ENCODE measurements around the gene ZNF350. TPM values are rescaled to one million over a fixed set of nuclear protein-coding genes. Genes with fewer than 3 reads are reported as not detected.

Gene ZNF350
- total RNA-seq, 2 donors from 2014 or later = 31.3 to 34.6 TPM

GRCh38 chr19:51926784-51927741, 59.6 kb downstream of the ZNF350 start, which contains the start of gene ZNF613:
ZNF613 (plus strand) TSS chr19:51927472; CDS start chr19:51936221, 8,749 bp downstream.
- Histone ChIP-seq H3K4me3 (peak within 1 kb of the TSS; percentile 56 to 62), H3K27me3 (replicated peaks; ENCODE audit: insufficient read depth) (no peaks in the 10 kb centered on the region), H3K4me1 (replicated peaks) (no peaks in the 10 kb centered on the region), H3K36me3 (peaks cover 0 to 6% of the 10 kb centered on the region in 2 donors), H3K9me3 (peaks cover 2% of the 10 kb centered on the region), H3K27ac (peak within 1 kb of the TSS; percentile 90)
- WGBS = under 1% methylated on average over 52 of the region's 52 CpGs
- TF ChIP-seq POLR2AphosphoS5 (IDR thresholded peaks at IDR 0.05) (peak; percentile 85), CTCF (IDR thresholded peaks at IDR 0.05) (peak in 1 of 4 experiments; percentile 54), POLR2A (IDR thresholded peaks at IDR 0.05) (no peak)
- DNase-seq (ENCODE audit: low spot score) = peak; percentile 89
- intact Hi-C loops (cut with DNase I) = loop anchor here (2.0 to 5.0 kb wide), 2 partner anchors 22 to 60 kb away; partner anchors contain the start of genes ZNF350 and ZNF649

- no peak for DNase-seq (ENCODE audit: low spot score)
- Histone ChIP-seq H3K36me3 (peaks cover 0 to 6% of the 10 kb centered on the region in 2 donors), H3K27ac (peak overlapping the region; percentile 90), H3K27me3 (replicated peaks; ENCODE audit: insufficient read depth) (no peaks in the 10 kb centered on the region), H3K9me3 (peaks cover 6% of the 10 kb centered on the region), H3K4me3 (peak overlapping the region; percentile 56 to 62), H3K4me1 (replicated peaks) (no peaks in the 10 kb centered on the region)
- intact Hi-C loops (cut with DNase I) = loop anchor here (2.0 to 5.0 kb wide), 2 partner anchors 22 to 61 kb away; partner anchors contain the start of genes ZNF350 and ZNF649
- 21% methylated on average over 11 of the region's 11 CpGs for WGBS
- TF ChIP-seq POLR2AphosphoS5 (IDR thresholded peaks at IDR 0.05) = no peak
- TF ChIP-seq CTCF (IDR thresholded peaks at IDR 0.05) = no peak
- TF ChIP-seq POLR2A (IDR thresholded peaks at IDR 0.05) = no peak
These were observed 60.2 kb downstream of the ZNF350 start for GRCh38 chr19:51926426-51926783.

GRCh38 chr19:51921949-51922348, 64.7 kb downstream of the ZNF350 start:
- TF ChIP-seq POLR2A (IDR thresholded peaks at IDR 0.05) = no peak
- TF ChIP-seq CTCF (IDR thresholded peaks at IDR 0.05) = no peak
- no peak for TF ChIP-seq POLR2AphosphoS5 (IDR thresholded peaks at IDR 0.05)
- H3K4me1 ChIP-seq (replicated peaks) = no peaks in the 10 kb centered on the region
- peaks cover 6% of the 10 kb centered on the region for H3K9me3 ChIP-seq
- H3K36me3 ChIP-seq = no peaks in the 10 kb centered on the region
- 97% methylated on average over 8 of the region's 8 CpGs for WGBS
- no peak for DNase-seq (ENCODE audit: low spot score)
- no peak overlapping the region for H3K27ac ChIP-seq
- intact Hi-C loops (cut with DNase I) = no loop called here
- no peaks in the 10 kb centered on the region for H3K27me3 ChIP-seq (replicated peaks; ENCODE audit: insufficient read depth)
- no peak overlapping the region for H3K4me3 ChIP-seq

- Histone ChIP-seq H3K4me1 (replicated peaks) (no peaks in the 10 kb centered on the region), H3K36me3 (no peaks in the 10 kb centered on the region), H3K27ac (peak overlapping the region in 1 of 2 donors; percentile 64), H3K4me3 (no peak overlapping the region), H3K9me3 (peaks cover 6% of the 10 kb centered on the region), H3K27me3 (replicated peaks; ENCODE audit: insufficient read depth) (no peaks in the 10 kb centered on the region)
- WGBS = 65% methylated on average over 3 of the region's 3 CpGs
- TF ChIP-seq POLR2A (IDR thresholded peaks at IDR 0.05) (no peak), CTCF (IDR thresholded peaks at IDR 0.05) (no peak), POLR2AphosphoS5 (IDR thresholded peaks at IDR 0.05) (peak; percentile 41)
- peak; percentile 53 for DNase-seq (ENCODE audit: low spot score)
- intact Hi-C loops (cut with DNase I) = no loop called here
These were observed 67.0 kb downstream of the ZNF350 start for GRCh38 chr19:51919606-51920005.
